IgD-negative memory B cell (primary cell): Measurements from ENCODE around the gene BCL7A. TPM values are rescaled to one million over a fixed set of nuclear protein-coding genes. Genes with fewer than 3 reads are reported as not detected.

Experiments
- H3K27ac Mint-ChIP-seq, 3 donors: one replicate each; pipeline ENCODE4 v1.8.0; 2020 to 2022; ENCODE audit warnings: mild to moderate bottlenecking in 3 of 3, mixed read lengths in 3 of 3, moderate library complexity in 1 of 3
- H3K27me3 Mint-ChIP-seq: one replicate; pipeline ENCODE4 v1.8.0; 2021; ENCODE audit warnings: mixed read lengths
- H3K36me3 Mint-ChIP-seq: one replicate; pipeline ENCODE4 v1.8.0; 2020; ENCODE audit warnings: mild to moderate bottlenecking, mixed read lengths
- H3K4me1 Mint-ChIP-seq, 3 donors: one replicate each; pipeline ENCODE4 v1.8.0; 2020 to 2022; ENCODE audit warnings: mixed read lengths in 3 of 3, mild to moderate bottlenecking in 1 of 3
- H3K4me3 Mint-ChIP-seq, 4 donors: one replicate each; pipeline ENCODE4 v1.8.0; 2020 to 2022; ENCODE audit warnings: mild to moderate bottlenecking in 4 of 4, mixed read lengths in 4 of 4, moderate library complexity in 3 of 4
- H3K9me3 Mint-ChIP-seq, 3 donors: one replicate each; pipeline ENCODE4 v1.8.0; 2020 to 2021; ENCODE audit warnings: mixed read lengths in 3 of 3, mild to moderate bottlenecking in 1 of 3
- polyA plus RNA-seq: library from polyadenylated mRNA; unstranded; fragments of 300-500 nt; fragmentation: Illumina TruSeq; gene quantifications from one replicate; pipeline ENCODE4 v1.2.3, GENCODE V29; 2021

Gene BCL7A
- polyA plus RNA-seq, 1 donor from 2014 or later: 18.7 TPM

DNA sequence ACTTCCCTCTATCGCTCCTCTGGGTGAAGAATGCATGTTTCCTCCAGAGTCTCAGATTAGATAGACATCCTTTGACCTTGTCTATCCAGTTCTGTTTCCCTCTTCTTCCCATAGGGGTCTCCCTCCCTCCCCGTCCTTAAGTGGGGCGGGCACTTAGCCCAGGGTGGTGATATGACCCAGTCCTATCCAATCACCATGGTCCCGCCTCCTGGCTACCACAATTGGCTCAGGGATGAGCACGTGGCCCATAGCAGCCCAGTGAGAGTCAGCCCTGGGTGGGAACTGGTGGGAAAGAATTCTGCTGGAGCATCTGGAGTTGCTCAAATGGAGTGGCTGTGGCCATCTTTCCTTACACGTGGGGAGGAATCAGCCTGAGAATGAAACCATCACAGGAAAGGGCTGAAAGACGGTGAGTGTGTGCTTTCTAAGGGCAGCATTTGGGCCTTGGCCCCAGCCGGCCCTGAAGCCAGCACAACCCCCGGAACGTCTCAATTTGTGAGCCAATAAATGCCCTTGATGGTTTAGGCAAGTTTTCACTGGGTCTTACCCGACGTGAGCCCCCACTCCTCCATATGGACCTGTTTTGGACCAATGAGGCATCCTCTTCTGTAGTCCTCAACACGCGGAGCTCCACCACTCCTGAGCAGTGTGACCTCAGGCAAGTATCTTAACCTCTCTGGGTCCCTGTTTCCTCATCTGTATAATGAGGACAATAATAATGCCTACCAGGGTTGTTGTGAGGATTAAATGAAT, 42.5 kb downstream of the BCL7A start:
- peaks cover 4% of the 10 kb centered on the region for H3K27me3 Mint-ChIP-seq
- H3K4me1 Mint-ChIP-seq: peaks cover 14 to 29% (median 20%) of the 10 kb centered on the region in 3 donors
- peak overlapping the region in 1 of 3 donors; percentile 40 for H3K27ac Mint-ChIP-seq

DNA sequence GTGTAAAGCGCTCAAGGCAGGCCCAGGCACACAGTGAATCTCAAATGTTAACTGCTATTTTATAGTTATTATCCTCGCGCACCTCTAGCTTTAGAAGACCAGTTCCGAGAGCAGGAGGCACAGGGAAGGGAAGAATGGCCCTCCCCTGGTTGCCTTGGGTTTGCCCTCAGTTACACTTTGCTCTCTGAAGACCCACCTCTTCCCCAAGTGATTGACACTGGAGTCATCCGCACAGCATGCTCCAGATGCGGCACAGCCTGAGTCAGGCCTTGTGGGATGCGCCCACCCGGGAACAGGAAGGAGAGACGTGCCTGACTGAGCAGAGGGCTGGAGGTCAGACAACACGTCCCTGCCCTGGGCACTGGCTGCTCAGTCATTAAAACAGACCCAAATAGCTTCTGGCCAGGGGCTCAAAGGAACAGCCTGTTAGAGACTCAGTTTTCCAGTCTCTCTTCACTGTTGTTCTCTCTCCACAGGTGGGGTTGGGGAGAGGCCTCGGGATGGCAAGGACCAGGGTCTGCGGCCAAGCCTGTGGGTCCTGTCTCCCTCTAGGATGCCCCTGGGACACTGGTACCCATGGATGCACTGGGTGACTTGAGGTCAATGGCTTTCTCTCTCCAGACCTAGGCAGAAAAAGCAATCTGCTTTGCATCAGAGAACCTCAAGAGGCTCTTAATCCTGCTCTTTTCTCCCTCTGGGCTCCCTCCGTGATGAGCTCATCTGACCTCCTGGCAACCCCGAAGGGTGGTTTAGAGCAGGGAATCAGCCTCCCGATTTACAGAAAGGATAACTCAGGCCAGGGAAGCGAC, 43.3 kb downstream of the BCL7A start:
- Mint-ChIP-seq H3K27ac (peak overlapping the region in 1 of 3 donors; percentile 40), H3K36me3 (peaks cover 2% of the 10 kb centered on the region), H3K27me3 (peaks cover 4% of the 10 kb centered on the region), H3K9me3 (no peaks in the 10 kb centered on the region), H3K4me3 (no peak overlapping the region), H3K4me1 (peaks cover 14 to 34% (median 26%) of the 10 kb centered on the region in 3 donors)

More for the DNA sequence above, 42.5 kb downstream of the BCL7A start:
- Mint-ChIP-seq H3K4me3 (peak overlapping the region in 1 of 4 donors; percentile 80), H3K9me3 (no peaks in the 10 kb centered on the region), H3K36me3 (peaks cover 2% of the 10 kb centered on the region)

DNA sequence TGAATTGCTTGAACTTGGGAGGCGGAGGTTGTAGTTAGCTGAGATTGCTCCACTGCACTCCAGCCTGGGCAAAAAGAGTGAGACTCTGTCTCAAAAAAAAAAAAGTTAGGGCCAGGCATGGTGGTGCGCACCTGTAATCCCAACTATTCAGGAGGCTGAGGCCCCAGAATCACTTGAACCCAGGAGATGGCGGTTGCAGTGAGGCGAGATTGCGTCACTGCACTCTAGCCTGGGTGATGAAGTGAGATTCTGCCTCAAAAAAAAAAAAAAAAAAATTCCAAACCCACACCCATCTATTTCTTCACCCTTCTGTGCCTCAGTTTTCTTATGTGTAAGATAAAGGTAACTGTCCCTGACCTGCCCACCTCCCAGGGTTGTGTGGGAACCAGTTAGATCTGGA, 45.9 kb downstream of the BCL7A start:
- H3K4me3 Mint-ChIP-seq: peak overlapping the region; percentile 42 to 91 (median 70)
- H3K9me3 Mint-ChIP-seq: no peaks in the 10 kb centered on the region
- H3K36me3 Mint-ChIP-seq: peaks cover 2% of the 10 kb centered on the region
- H3K4me1 Mint-ChIP-seq: peaks cover 14 to 34% (median 27%) of the 10 kb centered on the region in 3 donors
- H3K27me3 Mint-ChIP-seq: peaks cover 4% of the 10 kb centered on the region
- peak overlapping the region; percentile 39 to 69 (median 65) for H3K27ac Mint-ChIP-seq

DNA sequence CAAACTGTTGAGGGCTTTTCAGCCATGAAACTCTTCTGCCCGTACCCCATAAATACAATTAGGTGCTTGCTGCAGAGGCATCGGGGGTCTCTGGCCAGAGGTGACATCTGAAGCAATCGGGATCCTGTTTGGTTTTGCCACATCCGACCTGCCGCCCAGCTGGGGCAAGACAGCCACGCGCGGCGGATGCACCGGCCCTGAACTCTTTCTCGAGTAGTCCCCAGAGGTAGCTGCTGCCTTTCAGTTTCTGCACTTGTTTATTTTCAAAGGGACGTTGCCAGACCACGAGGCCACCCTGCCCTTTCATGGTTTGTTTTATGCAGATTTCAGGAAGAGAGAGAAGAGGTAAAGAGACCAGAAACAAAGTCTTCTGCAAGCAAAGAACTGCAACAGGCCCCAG, 46.3 kb downstream of the BCL7A start:
- peak overlapping the region; percentile 42 to 91 (median 70) for H3K4me3 Mint-ChIP-seq
- H3K4me1 Mint-ChIP-seq: peaks cover 14 to 32% (median 28%) of the 10 kb centered on the region in 3 donors
- H3K27ac Mint-ChIP-seq: peak overlapping the region; percentile 39 to 85 (median 65)
- no peaks in the 10 kb centered on the region for H3K9me3 Mint-ChIP-seq
- peaks cover 2% of the 10 kb centered on the region for H3K36me3 Mint-ChIP-seq
- peaks cover 4% of the 10 kb centered on the region for H3K27me3 Mint-ChIP-seq

DNA sequence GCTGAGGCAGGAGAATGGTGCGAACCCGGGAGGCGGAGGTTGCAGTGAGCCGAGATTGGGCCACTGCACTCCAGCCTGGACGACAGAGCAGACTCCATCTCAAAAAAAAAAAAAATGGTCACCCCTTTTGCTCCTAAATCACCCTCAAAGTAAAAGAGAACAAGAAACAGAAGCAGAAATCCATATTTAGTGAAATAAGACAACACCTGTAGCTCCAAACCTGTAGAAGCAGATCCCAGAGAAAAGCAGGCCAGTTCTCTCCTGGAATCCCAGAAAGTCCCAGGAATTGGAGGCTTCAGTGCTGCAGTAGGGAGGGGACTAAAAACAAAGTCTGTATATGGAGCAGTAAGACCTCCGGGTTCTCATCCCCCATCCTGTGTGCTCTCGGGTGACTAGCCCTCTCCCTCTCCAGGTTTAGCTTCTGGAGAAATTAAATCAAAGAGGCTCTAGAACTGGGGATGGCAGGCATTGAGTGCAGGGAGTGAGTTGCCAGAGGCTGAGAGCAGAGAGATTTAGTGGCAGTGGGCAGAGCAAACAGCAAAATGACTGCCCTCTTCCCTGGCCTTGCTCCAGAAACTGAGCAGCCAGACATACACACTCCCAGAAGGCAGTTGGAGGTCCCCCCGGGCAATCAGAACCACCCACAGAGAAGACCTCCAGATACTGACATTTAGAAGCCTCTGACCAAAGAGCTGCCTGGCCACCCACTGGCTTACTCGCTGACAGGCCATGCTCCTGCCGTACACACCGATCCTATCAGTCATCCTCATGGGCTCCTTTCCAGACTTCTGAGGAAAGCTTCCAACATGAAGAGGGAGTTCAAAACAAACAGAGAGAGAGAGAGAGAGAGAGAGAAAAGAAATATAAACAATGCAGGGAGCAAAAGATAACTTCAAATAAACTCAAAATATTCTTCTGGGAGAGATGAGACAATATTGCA, 50.6 kb downstream of the BCL7A start:
- H3K9me3 Mint-ChIP-seq: peaks cover 0 to 2% (median 0%) of the 10 kb centered on the region in 3 donors
- H3K4me1 Mint-ChIP-seq: peaks cover 19 to 29% (median 25%) of the 10 kb centered on the region in 3 donors
- H3K36me3 Mint-ChIP-seq: peaks cover 2% of the 10 kb centered on the region
- H3K4me3 Mint-ChIP-seq: no peak overlapping the region
- H3K27ac Mint-ChIP-seq: peak overlapping the region in 1 of 3 donors; percentile 35
- peaks cover 4% of the 10 kb centered on the region for H3K27me3 Mint-ChIP-seq

DNA sequence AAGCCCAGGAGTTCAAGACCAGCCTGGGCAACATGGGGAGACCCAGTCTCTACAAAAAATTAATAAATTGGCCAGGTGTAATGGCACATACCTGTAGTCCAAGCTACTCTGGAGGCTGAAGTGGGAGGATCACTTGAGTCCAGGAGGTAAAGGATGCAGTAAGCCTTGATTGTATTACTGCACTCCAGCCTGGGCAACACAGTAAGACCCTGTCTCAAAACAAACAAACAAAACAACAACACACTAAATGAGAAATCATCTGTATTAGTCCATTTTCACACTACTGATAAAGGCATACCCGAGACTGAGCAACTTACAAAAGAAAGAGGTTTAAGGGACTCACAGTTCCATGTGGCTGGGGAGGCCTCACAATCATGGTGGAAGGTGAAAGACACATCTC, 52.1 kb downstream of the BCL7A start:
- peak overlapping the region in 2 of 4 donors; percentile 33 to 58 for H3K4me3 Mint-ChIP-seq
- H3K36me3 Mint-ChIP-seq: no peaks in the 10 kb centered on the region
- H3K9me3 Mint-ChIP-seq: peaks cover 0 to 2% (median 0%) of the 10 kb centered on the region in 3 donors
- H3K27ac Mint-ChIP-seq: peak overlapping the region in 1 of 3 donors; percentile 10
- no peaks in the 10 kb centered on the region for H3K27me3 Mint-ChIP-seq
- peaks cover 10 to 18% (median 18%) of the 10 kb centered on the region in 3 donors for H3K4me1 Mint-ChIP-seq

DNA sequence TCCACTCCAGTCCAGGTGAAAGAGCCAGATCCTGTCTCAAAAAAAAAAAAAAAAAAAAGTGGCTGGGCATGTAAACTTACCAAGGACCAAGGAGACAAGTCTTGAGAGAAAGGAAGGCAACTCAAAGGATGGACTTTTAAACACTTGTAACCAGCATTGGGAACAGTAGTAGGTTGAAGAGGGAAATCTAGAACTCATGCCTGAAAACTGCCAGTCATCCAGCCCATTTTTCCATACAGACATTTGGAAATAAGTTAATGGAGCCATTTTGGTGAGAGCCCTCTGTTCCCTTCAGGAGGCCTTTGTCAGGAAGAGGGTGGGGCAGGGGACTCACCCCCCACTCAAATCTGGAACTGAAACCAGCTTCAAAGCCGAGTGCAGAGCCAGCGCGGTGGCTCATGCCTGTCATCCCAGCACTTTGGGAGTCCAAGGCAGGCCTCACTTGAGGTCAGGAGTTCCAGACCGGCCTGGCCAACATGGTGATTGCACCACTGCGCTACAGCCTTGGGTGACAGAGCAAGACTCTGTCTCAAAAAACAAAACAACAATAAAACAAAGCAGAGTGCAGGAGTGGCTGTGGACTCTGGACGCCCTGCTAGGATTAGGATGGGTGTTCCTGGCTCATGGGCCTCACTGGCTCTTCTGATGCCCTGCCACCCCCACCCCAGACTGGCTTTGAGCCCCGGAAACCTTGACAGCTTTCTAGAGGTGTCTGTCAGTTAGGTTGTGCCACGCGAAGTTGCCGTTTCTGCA, 55.2 kb downstream of the BCL7A start:
- peak overlapping the region; percentile 79 to 92 (median 86) for H3K4me3 Mint-ChIP-seq
- H3K27me3 Mint-ChIP-seq: no peaks in the 10 kb centered on the region
- no peaks in the 10 kb centered on the region for H3K36me3 Mint-ChIP-seq
- H3K27ac Mint-ChIP-seq: peak overlapping the region in 1 of 3 donors; percentile 78
- peaks cover 0 to 2% (median 0%) of the 10 kb centered on the region in 3 donors for H3K9me3 Mint-ChIP-seq
- H3K4me1 Mint-ChIP-seq: peaks cover 26 to 35% (median 33%) of the 10 kb centered on the region in 3 donors

DNA sequence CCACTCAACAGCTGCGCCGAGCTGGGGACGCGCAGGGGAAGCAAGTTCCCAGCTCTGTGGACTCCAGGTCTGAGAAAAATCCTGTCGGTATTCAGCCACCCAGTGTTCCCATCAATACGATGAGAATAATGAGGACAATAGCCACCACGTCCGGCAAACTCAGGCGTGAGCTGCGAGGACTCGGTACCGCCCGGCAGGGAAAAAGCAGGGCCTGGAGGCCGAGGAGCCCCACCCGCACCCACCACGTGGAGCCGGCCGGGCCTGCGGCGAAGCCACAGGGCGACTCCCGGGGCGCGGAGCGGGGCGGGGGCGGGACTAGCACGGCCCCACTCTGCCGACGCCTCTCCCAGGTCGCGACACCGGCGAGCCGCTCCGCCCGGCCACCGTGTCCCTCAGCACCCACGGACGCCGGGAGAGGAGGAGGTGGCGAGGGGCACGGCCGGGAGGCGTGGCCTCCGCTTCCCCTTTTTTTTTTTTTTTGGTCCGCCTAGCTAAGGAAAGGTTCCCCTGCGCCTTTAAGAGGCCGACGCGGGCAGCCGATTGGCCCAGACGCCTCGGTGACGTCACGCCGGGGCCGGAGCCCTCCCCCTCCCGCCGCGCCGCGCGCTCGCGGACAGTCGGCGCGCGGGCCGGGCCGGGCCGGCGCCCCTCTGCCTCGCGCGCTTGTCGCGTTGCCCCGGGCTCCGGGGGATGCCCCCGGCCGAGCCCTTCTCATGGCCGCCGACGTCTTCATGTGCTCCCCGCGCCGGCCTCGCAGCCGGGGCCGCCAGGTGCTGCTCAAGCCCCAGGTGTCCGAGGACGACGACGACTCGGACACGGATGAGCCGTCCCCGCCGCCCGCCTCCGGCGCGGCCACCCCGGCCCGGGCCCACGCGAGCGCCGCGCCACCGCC, 56.7 kb downstream of the BCL7A start, which contains the start of gene MLXIP:
MLXIP (plus strand) TSS at position 616 of the 892 bp plus-strand sequence; CDS start at position 714, 98 bp downstream.
- Mint-ChIP-seq H3K27ac (peak within 1 kb of the TSS; percentile 78 to 90 (median 80)), H3K4me3 (peak within 1 kb of the TSS; percentile 79 to 96 (median 92)), H3K4me1 (peaks cover 38 to 48% (median 47%) of the 10 kb centered on the region in 3 donors), H3K9me3 (peaks cover 0 to 2% (median 0%) of the 10 kb centered on the region in 3 donors), H3K36me3 (no peaks in the 10 kb centered on the region), H3K27me3 (no peaks in the 10 kb centered on the region)

DNA sequence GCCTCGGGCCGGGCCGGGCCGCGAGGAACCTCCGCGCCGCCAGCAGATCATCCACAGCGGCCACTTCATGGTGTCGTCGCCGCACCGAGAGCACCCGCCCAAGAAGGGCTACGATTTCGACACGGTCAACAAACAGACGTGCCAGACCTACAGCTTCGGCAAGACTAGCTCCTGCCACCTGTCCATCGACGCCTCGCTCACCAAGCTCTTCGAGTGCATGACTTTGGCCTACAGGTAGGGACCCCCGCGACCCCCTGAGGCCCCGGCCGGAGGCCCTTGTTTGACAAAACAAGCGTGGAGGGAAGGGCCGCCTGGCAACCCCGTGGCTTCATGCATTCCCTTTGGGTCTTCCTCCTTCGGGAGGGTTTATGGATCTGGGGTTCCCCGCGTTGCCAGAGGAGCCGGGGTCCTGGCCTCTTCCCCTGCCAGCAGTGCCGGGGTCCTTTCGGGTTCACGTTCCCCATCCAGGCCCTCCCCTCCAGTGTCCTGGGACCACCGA, 57.4 kb downstream of the BCL7A start:
- H3K27ac Mint-ChIP-seq: peak overlapping the region; percentile 46 to 90 (median 58)
- H3K27me3 Mint-ChIP-seq: no peaks in the 10 kb centered on the region

DNA sequence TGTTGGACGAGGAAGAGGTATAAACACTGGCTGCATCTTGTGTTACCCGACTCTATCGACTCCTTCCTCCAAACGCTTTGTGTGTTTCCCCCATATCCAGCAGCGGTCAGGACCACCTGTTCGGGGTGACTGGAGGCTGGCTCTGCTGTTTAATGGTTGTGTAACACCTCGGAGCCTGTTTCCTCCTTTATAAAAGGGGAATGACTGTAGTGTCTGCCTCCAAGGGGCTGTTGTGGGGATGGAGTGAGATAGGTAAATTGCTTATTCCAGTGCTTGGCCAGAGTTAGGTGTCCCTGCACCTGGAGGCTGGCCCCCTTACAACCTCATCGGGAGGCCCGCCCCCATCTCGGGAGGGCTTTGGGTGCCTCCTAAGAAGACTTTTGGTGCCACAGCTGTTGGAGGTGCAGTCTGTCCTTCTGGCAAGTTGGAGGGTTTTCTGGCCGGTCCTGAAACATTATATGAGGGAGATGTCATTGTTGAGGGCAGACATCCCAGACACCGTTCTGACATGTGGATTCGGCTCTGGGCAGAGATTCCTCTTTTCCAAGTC, 57.9 kb downstream of the BCL7A start:
- Mint-ChIP-seq H3K4me1 (peaks cover 45 to 50% (median 48%) of the 10 kb centered on the region in 3 donors), H3K27me3 (no peaks in the 10 kb centered on the region), H3K27ac (peak overlapping the region; percentile 46 to 90 (median 58)), H3K9me3 (peaks cover 0 to 2% (median 0%) of the 10 kb centered on the region in 3 donors), H3K4me3 (peak overlapping the region; percentile 75 to 96 (median 92)), H3K36me3 (peaks cover 3% of the 10 kb centered on the region)

More for the DNA sequence above, 57.4 kb downstream of the BCL7A start:
- H3K36me3 Mint-ChIP-seq: peaks cover 3% of the 10 kb centered on the region
- peaks cover 44 to 51% (median 50%) of the 10 kb centered on the region in 3 donors for H3K4me1 Mint-ChIP-seq
- H3K9me3 Mint-ChIP-seq: peaks cover 0 to 2% (median 0%) of the 10 kb centered on the region in 3 donors
- H3K4me3 Mint-ChIP-seq: peak overlapping the region; percentile 75 to 96 (median 92)

DNA sequence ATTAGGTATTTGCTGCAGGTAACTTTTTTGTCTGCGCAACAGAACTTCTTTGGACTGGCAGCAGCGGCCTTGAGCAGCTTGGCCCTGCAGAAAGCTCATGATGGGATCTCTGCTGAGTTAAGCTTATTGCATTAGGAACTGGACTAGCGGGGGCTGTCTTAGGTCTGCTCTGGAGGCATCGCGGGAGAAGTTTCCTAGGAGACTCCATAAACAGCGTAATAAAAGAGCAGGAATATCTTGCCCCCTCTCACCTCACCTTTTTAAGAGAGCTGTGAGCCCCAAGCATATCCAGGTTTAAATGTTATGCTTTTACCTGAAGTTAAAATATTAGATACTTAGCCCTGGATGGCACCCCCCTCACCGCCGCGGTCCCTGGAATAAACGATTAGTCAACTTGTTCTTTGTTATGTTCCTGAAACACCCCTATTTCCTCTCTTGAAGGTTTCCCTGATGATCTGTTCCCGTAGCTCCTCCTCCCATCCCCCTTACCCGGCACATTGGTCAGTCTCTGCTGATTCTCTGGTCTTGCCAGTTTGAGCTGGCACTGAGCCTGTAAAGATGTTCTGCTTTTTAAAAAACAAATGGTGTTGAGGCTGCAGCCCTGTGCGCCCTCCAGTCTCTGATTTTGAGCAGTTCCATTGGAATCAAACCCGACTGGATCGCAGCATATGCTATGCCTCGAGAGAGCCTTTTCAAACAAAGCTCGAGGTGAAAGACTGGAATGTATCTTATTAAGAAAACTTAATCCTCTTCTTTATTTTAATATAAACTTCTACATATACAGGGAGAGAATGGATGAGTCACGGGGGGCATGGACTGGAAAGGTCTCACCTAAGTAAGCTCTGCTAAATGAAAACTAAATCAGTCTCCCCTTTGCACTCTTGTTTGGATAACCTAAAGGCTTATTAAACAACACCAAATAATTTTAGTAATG, 58.7 kb downstream of the BCL7A start:
- H3K27me3 Mint-ChIP-seq: no peaks in the 10 kb centered on the region
- peaks cover 45 to 52% (median 48%) of the 10 kb centered on the region in 3 donors for H3K4me1 Mint-ChIP-seq
- H3K36me3 Mint-ChIP-seq: peaks cover 3% of the 10 kb centered on the region
- H3K27ac Mint-ChIP-seq: peak overlapping the region; percentile 46 to 92 (median 58)
- peak overlapping the region; percentile 75 to 96 (median 92) for H3K4me3 Mint-ChIP-seq
- peaks cover 0 to 2% (median 0%) of the 10 kb centered on the region in 3 donors for H3K9me3 Mint-ChIP-seq
